NCI-H146 treated with DMSO at 0.1 percent for 48 hours (cell line): ENCODE results near the gene ZNF273.
"Not testable (repeated sequence)": the region's sequence is repeated elsewhere in the genome, so short reads cannot be mapped to it uniquely, and the experiment has no call there.

ENCODE experiments used
- DNase-seq: peaks from one replicate; lab custom pipeline; 2025; ENCODE audit not compliant: unreplicated experiment; lab: John Stamatoyannopoulos, UW

ZNF273 gene

DNA sequence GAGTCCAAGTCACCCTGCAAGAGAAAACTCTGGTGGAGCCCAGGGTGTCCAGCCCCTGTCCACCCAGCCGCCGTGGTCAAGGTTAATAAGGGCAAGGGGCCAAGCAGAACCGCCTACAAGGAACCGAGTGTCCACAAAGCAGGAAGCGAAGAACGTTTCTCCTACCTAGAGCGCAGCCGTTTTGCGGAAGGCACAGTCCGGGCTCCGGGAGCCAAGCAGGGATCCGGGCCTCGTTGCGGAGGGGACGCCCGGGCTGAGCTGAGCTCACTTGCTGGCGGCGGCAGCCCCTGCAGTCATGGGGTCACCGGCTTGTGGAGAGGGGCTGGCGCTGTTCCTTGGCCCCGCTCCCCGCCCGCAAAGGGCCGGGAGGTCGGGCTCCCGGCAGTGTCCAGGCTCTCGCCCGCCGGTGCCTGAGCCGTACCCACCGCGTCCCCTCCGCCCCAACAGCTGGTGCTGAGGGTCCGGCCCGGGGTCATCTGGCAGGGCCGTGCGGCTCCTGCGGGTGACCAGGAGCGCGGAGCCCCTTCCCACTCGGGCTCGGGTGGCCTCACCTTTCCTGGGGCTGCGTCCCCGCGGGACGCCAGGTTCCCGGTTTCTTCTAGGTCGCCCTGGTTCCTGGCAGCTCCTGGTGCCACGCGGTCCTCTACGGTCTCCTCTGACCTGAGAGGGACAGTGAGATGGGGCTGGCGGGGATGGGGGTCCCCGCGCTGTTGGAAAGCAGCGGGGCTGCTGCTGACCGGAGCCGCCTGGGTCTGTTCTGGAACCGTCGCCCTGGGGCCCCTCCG lies 14.0 kb upstream of the ZNF273 start:
- no peak for DNase-seq

- DNase-seq, result no peak
Measured at GRCh38 chr7:64889686-64890162, 13.3 kb upstream of the ZNF273 start.

- not testable (repeated sequence) for DNase-seq
Measured at GRCh38 chr7:64890273-64890672, 12.8 kb upstream of the ZNF273 start.

GRCh38 chr7:64890761-64891362 lies 12.2 kb upstream of the ZNF273 start:
- DNase-seq, result no peak

- DNase-seq, result not testable (repeated sequence)
Measured at GRCh38 chr7:64891363-64892081, 11.6 kb upstream of the ZNF273 start.

DNA sequence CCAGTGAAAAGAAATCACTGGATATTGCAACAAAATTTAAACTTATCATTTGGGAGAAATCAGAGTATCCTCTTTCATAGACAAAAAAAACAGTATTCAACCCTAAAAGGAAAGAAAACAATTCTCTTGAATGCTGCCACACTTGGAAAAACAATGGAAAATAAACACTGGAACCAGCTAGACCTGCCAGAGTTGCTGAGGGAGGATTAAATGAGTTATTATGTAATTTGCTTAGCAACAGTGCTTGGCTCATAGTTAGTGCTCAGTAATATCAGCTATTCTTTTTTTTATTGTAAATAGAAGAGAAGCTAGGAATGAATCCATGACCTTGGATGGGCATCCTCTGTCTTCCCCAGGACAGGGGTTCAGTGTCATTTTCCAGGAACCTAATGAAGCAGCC lies 11.0 kb upstream of the ZNF273 start:
- DNase-seq, result no peak

DNA sequence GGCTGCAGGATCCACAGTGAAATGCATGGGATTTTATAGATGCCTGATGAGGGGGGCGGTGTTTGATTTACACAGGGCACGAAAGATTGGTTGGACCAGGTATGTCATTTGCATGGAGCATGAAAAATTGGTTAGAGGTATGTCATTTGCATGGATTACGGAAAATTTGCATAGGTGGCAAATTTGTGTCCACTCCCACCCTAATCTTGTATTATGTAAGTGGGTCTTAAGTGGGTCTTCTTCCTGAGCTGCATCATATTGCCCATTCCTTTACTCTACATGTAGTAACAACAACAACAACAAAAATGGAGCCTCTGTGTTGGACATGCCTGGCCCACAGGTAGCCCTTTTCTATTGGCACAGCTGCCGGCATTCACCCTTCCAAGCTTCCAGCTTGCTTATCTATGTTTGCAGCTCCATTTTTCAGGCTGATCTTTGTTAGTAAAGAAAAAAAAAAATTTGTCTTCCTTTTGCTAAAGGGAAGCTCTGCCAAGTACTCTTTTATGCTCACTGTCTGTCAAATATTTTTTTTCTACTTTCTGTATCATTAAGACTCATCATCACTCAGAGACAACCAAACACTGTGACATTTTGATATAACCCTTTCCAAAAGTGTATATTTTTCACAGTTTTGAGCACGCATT lies 10.3 kb upstream of the ZNF273 start:
- DNase-seq, result no peak

GRCh38 chr7:64893401-64893800 lies 9.7 kb upstream of the ZNF273 start:
- no peak for DNase-seq

- DNase-seq, result not testable (repeated sequence)
Measured at GRCh38 chr7:64902461-64902805, 640 bp upstream of the ZNF273 start.

DNA sequence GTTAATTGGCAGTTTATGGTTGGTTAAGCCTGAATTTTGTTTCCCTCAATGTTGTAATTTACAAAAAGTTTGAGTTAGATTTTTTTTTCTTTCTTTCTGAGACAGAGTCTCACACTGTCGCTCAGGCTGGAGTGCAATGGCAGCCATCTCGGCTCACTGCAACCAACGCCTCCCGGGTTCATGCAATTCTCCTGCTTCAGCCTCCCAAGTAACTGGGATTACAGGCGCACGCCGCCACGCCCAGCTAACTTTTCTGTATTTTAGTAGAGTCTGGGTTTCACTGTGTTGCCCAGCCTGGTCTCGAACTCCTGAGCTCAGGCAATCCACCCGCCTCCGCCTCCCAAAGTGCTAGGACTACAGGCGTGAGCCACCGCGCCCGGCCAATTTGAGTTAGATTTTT lies 935 bp downstream of the ZNF273 start:
- no peak for DNase-seq

DNA sequence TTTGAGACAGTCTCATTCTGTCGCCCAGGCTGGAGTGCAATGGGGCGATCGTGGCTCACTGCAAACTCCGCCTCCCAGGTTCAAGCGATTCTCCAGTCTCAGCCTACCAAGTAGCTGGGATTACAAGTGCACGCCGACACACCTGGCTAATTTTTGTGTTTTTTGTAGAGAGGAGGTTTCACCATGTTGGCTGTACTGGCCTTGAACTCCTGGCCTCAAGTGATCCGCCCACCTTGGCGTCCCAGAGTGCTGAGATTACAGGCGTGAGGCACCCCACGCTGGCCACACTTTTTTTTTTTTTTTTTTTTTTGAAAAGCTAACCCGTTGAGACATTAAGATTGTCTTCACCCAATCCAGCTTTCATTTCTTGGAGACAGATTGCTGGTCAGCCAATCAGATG lies 2.1 kb downstream of the ZNF273 start:
- DNase-seq, result no peak

- no peak for DNase-seq
Measured at GRCh38 chr7:64905547-64905946, 2.5 kb downstream of the ZNF273 start.

DNA sequence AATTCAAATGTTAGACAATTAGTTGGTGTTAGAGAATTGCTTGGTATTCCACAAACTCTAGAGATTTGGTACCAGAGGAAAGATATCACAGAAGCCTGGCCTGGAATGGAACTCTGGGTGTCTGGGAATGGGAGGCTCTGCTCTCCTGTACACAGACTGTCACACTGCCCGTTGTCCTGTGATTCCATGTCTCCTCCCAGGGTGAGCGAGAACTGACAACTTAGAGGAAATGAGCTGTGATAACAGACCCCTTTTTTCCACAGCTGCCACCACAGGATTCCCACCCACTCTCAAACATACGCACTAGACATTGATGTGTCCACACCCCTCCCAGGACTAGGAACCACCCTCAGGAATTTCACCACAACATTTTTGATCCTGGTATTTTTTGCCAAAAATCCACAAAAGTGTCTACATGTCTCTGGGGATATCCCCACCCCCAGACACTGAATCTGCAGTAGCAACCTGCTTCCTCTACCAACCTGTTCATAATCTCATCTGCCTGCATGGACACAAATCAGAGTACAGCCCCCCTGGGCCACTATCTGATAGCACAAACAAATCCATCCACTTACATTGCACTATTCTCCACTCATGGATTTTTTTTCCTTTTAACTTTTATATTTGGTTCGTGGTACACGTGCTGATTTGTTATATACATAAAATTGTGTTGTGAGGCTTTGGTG lies 4.7 kb downstream of the ZNF273 start:
- no peak for DNase-seq

DNA sequence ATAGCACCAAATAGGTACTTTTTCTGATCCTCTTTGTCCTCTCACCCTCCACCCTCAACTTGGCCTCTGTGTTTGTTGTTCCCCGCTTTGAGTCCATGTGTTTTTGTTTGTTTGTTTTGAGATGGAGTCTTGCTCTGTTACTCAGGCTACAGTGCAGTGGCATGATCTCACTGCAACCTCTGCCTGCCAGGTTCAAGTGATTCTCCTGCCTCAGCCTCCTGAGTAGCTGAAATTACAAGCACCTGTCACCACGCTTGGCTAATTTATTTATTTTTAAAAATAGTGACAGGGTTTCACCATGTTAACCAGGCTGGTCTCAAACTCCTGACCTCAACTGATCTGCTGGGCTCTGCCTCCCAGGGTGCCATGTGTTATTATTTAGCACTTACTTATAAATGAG lies 5.3 kb downstream of the ZNF273 start:
- DNase-seq, result no peak

DNA sequence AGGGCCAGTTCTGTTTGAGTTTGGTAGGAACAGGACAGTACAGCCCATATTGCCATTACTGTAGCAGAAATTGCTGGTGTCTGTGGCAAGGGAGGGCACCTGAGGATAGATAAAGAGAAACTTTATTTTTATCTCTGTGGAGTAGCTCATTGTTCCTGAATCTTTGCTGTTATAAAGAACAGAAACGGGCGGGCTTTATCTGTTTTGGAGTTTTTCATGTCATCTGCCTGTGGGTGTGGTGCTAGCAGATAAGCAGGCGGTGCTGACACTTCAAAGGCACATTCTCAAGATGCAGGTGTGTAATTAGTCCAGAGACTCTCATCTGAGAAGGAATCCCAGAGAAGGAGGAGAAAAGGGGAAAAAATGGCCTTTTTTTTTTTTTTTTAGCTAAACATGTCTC lies 11.5 kb downstream of the ZNF273 start:
- DNase-seq, result no peak

DNA sequence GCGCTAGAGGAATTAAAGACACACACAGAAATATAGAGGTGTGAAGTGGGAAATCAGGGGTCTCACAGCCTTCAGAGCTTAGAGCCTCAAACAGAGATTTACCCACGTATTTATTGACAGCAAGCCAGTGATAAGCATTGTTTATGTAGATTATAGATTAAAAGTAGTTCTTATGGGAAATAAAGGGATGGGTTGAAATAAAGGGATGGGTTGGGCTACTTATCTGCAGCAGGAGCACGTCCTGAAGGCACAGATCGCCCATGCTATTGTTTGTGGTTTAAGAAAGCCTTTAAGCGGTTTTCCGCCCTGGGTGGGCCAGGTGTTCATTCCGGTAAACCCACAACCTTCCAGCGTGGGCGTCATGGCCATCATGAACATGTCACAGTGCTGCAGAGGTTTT lies 12.2 kb downstream of the ZNF273 start:
- DNase-seq, result not testable (repeated sequence)

- not testable (repeated sequence) for DNase-seq
Measured at GRCh38 chr7:64928252-64929187, 25.4 kb downstream of the ZNF273 start.

GRCh38 chr7:64934478-64934877 lies 31.4 kb downstream of the ZNF273 start:
- DNase-seq, result no peak

GRCh38 chr7:64938540-64938939 lies 35.5 kb downstream of the ZNF273 start:
- DNase-seq, result no peak

DNA sequence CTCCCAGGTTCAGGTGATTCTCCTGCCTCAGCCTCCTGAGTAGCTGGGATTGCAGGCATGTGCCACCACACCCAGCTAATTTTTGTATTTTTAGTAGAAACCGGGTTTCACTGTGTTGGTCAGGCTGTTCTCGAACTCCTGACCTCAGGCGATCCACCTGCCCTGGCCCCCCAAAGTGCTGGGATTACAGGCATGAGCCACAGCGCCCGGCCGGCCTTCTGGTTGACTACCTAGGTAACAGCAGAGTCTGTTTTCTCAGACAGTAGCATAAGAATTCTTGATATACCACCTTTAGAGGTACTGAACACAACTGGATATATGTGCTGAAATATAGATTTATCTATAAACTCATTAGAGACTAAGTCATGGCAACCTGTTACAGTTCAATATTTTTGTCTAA lies 36.9 kb downstream of the ZNF273 start:
- DNase-seq, result not testable (repeated sequence)
